ENCODE measurements around the gene PES1.
"Not testable (repeated sequence)": the region's sequence is repeated elsewhere in the genome, so short reads cannot be mapped to it uniquely, and the experiment has no call there.

Gene PES1

DNA sequence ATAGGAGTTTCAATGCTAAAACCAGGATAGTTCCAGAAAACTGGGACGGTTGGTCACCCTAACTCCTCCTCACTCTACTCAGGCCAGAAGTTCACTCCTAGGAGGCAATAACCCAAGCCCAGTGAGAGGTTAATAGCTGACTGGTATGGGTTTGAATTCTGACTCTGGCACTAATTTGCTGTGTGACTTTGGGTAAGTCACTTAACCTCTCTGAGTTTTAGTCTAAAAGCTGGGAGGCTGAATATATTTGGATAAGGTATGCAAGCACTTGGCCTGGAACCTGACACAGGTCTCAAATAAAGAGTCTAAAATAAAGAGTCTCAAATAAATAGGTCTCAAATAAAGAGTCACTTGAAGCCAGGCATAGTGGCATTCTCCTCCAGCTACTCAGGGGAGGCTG lies 39.0 kb downstream of the PES1 start:
- H3K23ac ChIP-seq (ENCODE audit: low read length in 2 of 2): no peak overlapping the region
- WGBS: no CpG with 5 or more reads among the region's 1 CpG
- no peak for DNase-seq
- no peaks in the 10 kb centered on the region for H3K9me3 ChIP-seq (ENCODE audit: control insufficient read depth, low read length)
- H4K8ac ChIP-seq (ENCODE audit: low read length): no peak overlapping the region
- no peak overlapping the region for H3K18ac ChIP-seq (ENCODE audit: low read depth in 1 of 2, low read length in 2 of 2)
- no peak overlapping the region for H3K14ac ChIP-seq (ENCODE audit: low read length in 2 of 2)
- H2BK15ac ChIP-seq (ENCODE audit: low read depth, poor library complexity, severe bottlenecking): no peak overlapping the region
- H2BK120ac ChIP-seq (ENCODE audit: low read depth, low read length): no peak overlapping the region
- no peak overlapping the region for H3K9ac ChIP-seq (ENCODE audit: low read length)
- no peak overlapping the region for H3K4me2 ChIP-seq (ENCODE audit: low read length, poor library complexity, severe bottlenecking)
- H3K27me3 ChIP-seq (ENCODE audit: control insufficient read depth in 1 of 2, insufficient read depth in 1 of 2, low read length in 2 of 2): peaks cover 6 to 27% of the 10 kb centered on the region in 2 experiments
- peaks cover 11% of the 10 kb centered on the region for H3K79me1 ChIP-seq (replicated peaks; ENCODE audit: low read length, poor library complexity, severe bottlenecking)
- no peak overlapping the region for H3K27ac ChIP-seq (ENCODE audit: low read length, poor library complexity, severe bottlenecking)
- H2BK12ac ChIP-seq (ENCODE audit: low read length in 2 of 2): no peak overlapping the region
- no peak overlapping the region for H2AK5ac ChIP-seq (ENCODE audit: low read length, severe bottlenecking)
- H2AFZ ChIP-seq (ENCODE audit: low read depth, low read length): no peak overlapping the region
- H4K91ac ChIP-seq (ENCODE audit: low read length): no peak overlapping the region
- H3K36me3 ChIP-seq (ENCODE audit: control insufficient read depth in 1 of 2, insufficient read depth in 2 of 2, low read depth in 1 of 2, low read length in 2 of 2): peaks cover 0 to 39% of the 10 kb centered on the region in 2 experiments
- no peak overlapping the region for H3K4ac ChIP-seq (ENCODE audit: low read depth in 1 of 2, low read length in 2 of 2)
- H3K4me3 ChIP-seq (ENCODE audit: insufficient read depth in 1 of 2, low read depth in 1 of 2, low read length in 2 of 2): no peak overlapping the region
- H2BK5ac ChIP-seq (ENCODE audit: low read depth, low read length, poor library complexity, severe bottlenecking): no peak overlapping the region
- H3K4me1 ChIP-seq (ENCODE audit: control insufficient read depth, insufficient read depth, low read depth, low read length): peaks cover 6% of the 10 kb centered on the region

- not testable (repeated sequence) for H3K14ac ChIP-seq (ENCODE audit: low read length in 2 of 2); H3K9me3 ChIP-seq (ENCODE audit: control insufficient read depth, low read length); H2BK120ac ChIP-seq (ENCODE audit: low read depth, low read length); H2AFZ ChIP-seq (ENCODE audit: low read depth, low read length); H4K91ac ChIP-seq (ENCODE audit: low read length); H3K18ac ChIP-seq (ENCODE audit: low read depth in 1 of 2, low read length in 2 of 2); H2BK5ac ChIP-seq (ENCODE audit: low read depth, low read length, poor library complexity, severe bottlenecking); H3K9ac ChIP-seq (ENCODE audit: low read length); H4K8ac ChIP-seq (ENCODE audit: low read length); H3K4me3 ChIP-seq (ENCODE audit: insufficient read depth in 1 of 2, low read depth in 1 of 2, low read length in 2 of 2); H3K23ac ChIP-seq (ENCODE audit: low read length in 2 of 2); H2BK12ac ChIP-seq (ENCODE audit: low read length in 2 of 2); H3K27ac ChIP-seq (ENCODE audit: low read length, poor library complexity, severe bottlenecking); DNase-seq; H3K4ac ChIP-seq (ENCODE audit: low read depth in 1 of 2, low read length in 2 of 2); H2BK15ac ChIP-seq (ENCODE audit: low read depth, poor library complexity, severe bottlenecking); H3K4me1 ChIP-seq (ENCODE audit: control insufficient read depth, insufficient read depth, low read depth, low read length); H3K4me2 ChIP-seq (ENCODE audit: low read length, poor library complexity, severe bottlenecking); H3K79me1 ChIP-seq (replicated peaks; ENCODE audit: low read length, poor library complexity, severe bottlenecking); H2AK5ac ChIP-seq (ENCODE audit: low read length, severe bottlenecking)
- 73% methylated on average over 2 of the region's 3 CpGs for WGBS
- H3K27me3 ChIP-seq (ENCODE audit: control insufficient read depth in 1 of 2, insufficient read depth in 1 of 2, low read length in 2 of 2): peaks cover 7 to 37% of the 10 kb centered on the region in 2 experiments
- H3K36me3 ChIP-seq (ENCODE audit: control insufficient read depth in 1 of 2, insufficient read depth in 2 of 2, low read depth in 1 of 2, low read length in 2 of 2): peaks cover 0 to 34% of the 10 kb centered on the region in 2 experiments
Observed at GRCh38 chr22:30551813-30552212, 39.9 kb downstream of the PES1 start.

DNA sequence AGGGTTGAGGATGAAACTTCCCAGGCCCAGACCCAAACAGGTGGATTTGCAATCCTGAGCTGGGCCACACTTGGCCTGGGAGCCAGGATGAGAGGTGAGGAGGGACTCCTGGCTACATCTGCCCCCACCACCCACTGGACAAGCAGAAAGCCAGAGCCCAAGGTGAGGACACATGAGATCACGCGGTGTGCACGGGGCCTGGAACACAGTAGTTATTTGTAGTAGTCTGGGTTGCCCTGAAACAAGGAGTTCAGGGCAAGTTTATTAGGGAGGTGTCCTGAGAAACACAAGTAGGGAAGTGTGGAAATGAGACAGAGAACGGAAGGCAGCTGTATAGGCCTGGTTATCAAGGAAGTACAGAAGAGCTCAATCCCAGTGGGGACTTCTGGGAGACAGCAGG lies 44.5 kb downstream of the PES1 start:
- DNase-seq: no peak
- H3K18ac ChIP-seq (ENCODE audit: low read depth in 1 of 2, low read length in 2 of 2): no peak overlapping the region
- H3K79me1 ChIP-seq (replicated peaks; ENCODE audit: low read length, poor library complexity, severe bottlenecking): peaks cover 2% of the 10 kb centered on the region

DNA sequence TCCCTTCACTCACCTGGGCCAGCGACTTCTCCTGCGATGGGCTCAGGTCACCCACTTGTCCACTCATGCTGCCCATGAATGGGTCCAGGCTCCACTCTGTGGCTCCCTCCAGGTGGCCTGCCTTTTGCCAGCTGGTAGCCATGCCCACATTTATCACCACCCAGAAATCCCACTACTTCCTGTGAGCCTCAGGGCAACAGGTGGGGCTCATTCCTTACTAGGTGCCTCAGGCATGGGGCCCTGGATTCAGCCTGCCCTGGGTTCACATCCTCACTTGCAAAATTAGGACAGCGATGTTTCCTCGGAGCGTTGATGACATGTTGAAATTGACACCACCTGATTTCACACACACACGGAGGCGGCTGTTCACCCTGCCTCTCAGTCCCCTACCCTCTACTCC lies 45.1 kb downstream of the PES1 start, which contains the start of gene SEC14L6:
SEC14L6 (minus strand) TSS at position 126 of the 400 bp plus-strand sequence; CDS start at position 67, 59 bp downstream.
- Histone ChIP-seq H3K36me3 (ENCODE audit: control insufficient read depth in 1 of 2, insufficient read depth in 2 of 2, low read depth in 1 of 2, low read length in 2 of 2) (peaks cover 0 to 6% of the 10 kb centered on the region in 2 experiments), H3K23ac (ENCODE audit: low read length in 2 of 2) (no peak within 1 kb of the TSS), H3K4me1 (ENCODE audit: control insufficient read depth, insufficient read depth, low read depth, low read length) (peaks cover 9% of the 10 kb centered on the region), H3K27ac (ENCODE audit: low read length, poor library complexity, severe bottlenecking) (no peak within 1 kb of the TSS), H3K79me1 (replicated peaks; ENCODE audit: low read length, poor library complexity, severe bottlenecking) (peaks cover 2% of the 10 kb centered on the region), H2BK5ac (ENCODE audit: low read depth, low read length, poor library complexity, severe bottlenecking) (no peak within 1 kb of the TSS), H4K8ac (ENCODE audit: low read length) (no peak within 1 kb of the TSS), H2AK5ac (ENCODE audit: low read length, severe bottlenecking) (no peak within 1 kb of the TSS), H3K18ac (ENCODE audit: low read depth in 1 of 2, low read length in 2 of 2) (no peak within 1 kb of the TSS), H2BK120ac (ENCODE audit: low read depth, low read length) (no peak within 1 kb of the TSS), H3K4me2 (ENCODE audit: low read length, poor library complexity, severe bottlenecking) (no peak within 1 kb of the TSS), H3K4me3 (ENCODE audit: insufficient read depth in 1 of 2, low read depth in 1 of 2, low read length in 2 of 2) (no peak within 1 kb of the TSS), H2BK15ac (ENCODE audit: low read depth, poor library complexity, severe bottlenecking) (no peak within 1 kb of the TSS), H3K4ac (ENCODE audit: low read depth in 1 of 2, low read length in 2 of 2) (no peak within 1 kb of the TSS), H3K14ac (ENCODE audit: low read length in 2 of 2) (peak within 1 kb of the TSS in 1 of 2 experiments; percentile 42), H3K9ac (ENCODE audit: low read length) (no peak within 1 kb of the TSS), H2AFZ (ENCODE audit: low read depth, low read length) (no peak within 1 kb of the TSS), H3K9me3 (ENCODE audit: control insufficient read depth, low read length) (no peaks in the 10 kb centered on the region), H4K91ac (ENCODE audit: low read length) (no peak within 1 kb of the TSS), H3K27me3 (ENCODE audit: control insufficient read depth in 1 of 2, insufficient read depth in 1 of 2, low read length in 2 of 2) (peaks cover 7 to 72% of the 10 kb centered on the region in 2 experiments), H2BK12ac (ENCODE audit: low read length in 2 of 2) (no peak within 1 kb of the TSS)
- no peak for DNase-seq
- 92% methylated on average over 7 of the region's 7 CpGs for WGBS

More for the DNA sequence above, 44.5 kb downstream of the PES1 start:
- no peak overlapping the region for H2BK5ac ChIP-seq (ENCODE audit: low read depth, low read length, poor library complexity, severe bottlenecking)
- WGBS: 85% methylated on average over 4 of the region's 4 CpGs
- peak overlapping the region in 1 of 2 experiments; percentile 42 for H3K14ac ChIP-seq (ENCODE audit: low read length in 2 of 2)
- no peak overlapping the region for H3K4me2 ChIP-seq (ENCODE audit: low read length, poor library complexity, severe bottlenecking)
- no peak overlapping the region for H4K8ac ChIP-seq (ENCODE audit: low read length)
- H4K91ac ChIP-seq (ENCODE audit: low read length): no peak overlapping the region
- H3K27ac ChIP-seq (ENCODE audit: low read length, poor library complexity, severe bottlenecking): no peak overlapping the region
- no peak overlapping the region for H3K23ac ChIP-seq (ENCODE audit: low read length in 2 of 2)
- no peak overlapping the region for H2BK15ac ChIP-seq (ENCODE audit: low read depth, poor library complexity, severe bottlenecking)
- peaks cover 9% of the 10 kb centered on the region for H3K4me1 ChIP-seq (ENCODE audit: control insufficient read depth, insufficient read depth, low read depth, low read length)
- no peak overlapping the region for H2AFZ ChIP-seq (ENCODE audit: low read depth, low read length)
- no peak overlapping the region for H2BK120ac ChIP-seq (ENCODE audit: low read depth, low read length)
- H3K4ac ChIP-seq (ENCODE audit: low read depth in 1 of 2, low read length in 2 of 2): no peak overlapping the region
- H3K27me3 ChIP-seq (ENCODE audit: control insufficient read depth in 1 of 2, insufficient read depth in 1 of 2, low read length in 2 of 2): peaks cover 7 to 68% of the 10 kb centered on the region in 2 experiments
- no peaks in the 10 kb centered on the region for H3K9me3 ChIP-seq (ENCODE audit: control insufficient read depth, low read length)
- no peak overlapping the region for H3K9ac ChIP-seq (ENCODE audit: low read length)
- H2AK5ac ChIP-seq (ENCODE audit: low read length, severe bottlenecking): no peak overlapping the region
- no peak overlapping the region for H3K4me3 ChIP-seq (ENCODE audit: insufficient read depth in 1 of 2, low read depth in 1 of 2, low read length in 2 of 2)
- no peak overlapping the region for H2BK12ac ChIP-seq (ENCODE audit: low read length in 2 of 2)
- H3K36me3 ChIP-seq (ENCODE audit: control insufficient read depth in 1 of 2, insufficient read depth in 2 of 2, low read depth in 1 of 2, low read length in 2 of 2): peaks cover 0 to 6% of the 10 kb centered on the region in 2 experiments
